ENCODE measurements around the gene CACNA2D3.

The CACNA2D3 gene

GRCh38 chr3:54127499-54128056 lies 5.2 kb downstream of the CACNA2D3 start:
- no peak for DNase-seq

- DNase-seq = no peak
These were observed 8.8 kb downstream of the CACNA2D3 start for GRCh38 chr3:54131026-54131605.

DNA sequence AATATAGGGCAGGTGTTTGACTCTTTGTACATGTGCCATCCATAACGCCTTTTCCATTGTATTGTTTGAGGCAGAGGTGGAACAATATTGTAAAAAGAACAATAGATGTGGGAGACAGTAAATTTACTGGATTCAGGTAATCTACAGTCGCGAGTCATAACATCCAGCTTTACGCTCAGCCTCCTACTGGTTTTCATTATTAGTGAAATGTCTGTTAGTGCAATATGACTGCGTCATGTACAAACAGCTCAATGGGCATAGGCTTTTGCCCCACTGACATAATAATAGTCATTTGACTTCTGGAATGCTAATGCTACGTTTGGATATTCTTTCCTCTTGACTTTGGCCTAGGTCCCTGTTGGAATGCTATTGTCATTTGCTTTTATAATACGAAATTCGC lies 9.5 kb downstream of the CACNA2D3 start:
- no peak for DNase-seq

DNA sequence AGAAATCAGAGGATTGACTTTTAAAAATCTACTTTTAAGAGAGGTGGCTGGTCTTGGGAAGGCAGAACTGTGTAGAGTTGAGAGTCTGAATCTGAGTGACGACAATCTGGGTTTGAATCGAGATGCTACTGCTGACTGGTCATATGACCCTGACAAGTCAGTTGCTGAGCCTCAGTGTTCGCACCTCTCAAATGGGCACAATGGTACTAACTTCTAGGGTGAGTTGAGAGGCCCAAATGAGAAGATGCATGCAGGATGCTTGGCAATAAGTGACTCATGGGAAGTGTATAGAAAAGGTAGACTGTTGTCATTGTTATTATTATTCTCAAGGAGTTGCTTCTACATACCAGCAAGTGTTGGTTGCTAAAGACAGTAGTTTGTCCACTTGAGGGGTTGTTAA lies 10.3 kb downstream of the CACNA2D3 start:
- DNase-seq = no peak

DNA sequence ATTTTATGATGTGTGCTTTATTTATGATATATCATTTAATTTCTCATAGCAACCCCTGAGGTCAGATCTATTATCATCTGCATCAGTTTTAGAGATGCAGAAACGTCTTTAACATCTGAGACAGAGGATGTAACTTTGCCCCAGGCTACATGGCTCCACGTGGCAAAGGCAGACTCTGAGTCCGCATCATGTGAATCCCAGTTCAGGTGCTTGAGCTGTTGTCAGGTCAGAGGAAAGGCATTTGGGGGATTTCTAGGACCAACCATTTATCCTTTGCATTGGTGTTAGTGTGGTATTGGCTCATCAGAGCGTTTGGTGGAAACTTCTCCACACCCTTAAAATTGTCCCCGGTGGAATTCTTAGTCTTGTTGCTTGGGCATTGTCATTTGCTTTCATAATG lies 10.8 kb downstream of the CACNA2D3 start:
- DNase-seq = no peak

DNA sequence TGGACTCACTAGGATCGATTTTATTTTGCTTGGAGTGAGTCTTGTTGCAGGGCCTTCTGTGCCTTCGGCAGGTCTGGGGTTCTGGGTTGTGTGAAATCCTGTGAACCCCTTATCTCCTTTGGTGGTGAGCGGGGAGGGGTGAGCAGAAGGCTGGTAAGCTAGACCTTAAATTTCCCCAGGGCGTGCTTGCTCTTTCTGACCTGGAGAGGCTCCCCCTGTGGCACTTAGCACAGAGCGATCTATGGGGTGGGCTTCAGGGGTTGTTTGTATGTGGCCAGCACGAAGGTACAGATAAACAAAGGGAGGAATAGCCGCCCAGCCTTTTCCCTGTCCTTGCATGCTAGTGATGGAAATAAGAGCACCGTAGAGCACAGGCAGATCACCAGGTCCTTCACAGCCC lies 11.8 kb downstream of the CACNA2D3 start:
- no peak for DNase-seq

GRCh38 chr3:54134713-54135112 lies 12.4 kb downstream of the CACNA2D3 start:
- no peak for DNase-seq

DNA sequence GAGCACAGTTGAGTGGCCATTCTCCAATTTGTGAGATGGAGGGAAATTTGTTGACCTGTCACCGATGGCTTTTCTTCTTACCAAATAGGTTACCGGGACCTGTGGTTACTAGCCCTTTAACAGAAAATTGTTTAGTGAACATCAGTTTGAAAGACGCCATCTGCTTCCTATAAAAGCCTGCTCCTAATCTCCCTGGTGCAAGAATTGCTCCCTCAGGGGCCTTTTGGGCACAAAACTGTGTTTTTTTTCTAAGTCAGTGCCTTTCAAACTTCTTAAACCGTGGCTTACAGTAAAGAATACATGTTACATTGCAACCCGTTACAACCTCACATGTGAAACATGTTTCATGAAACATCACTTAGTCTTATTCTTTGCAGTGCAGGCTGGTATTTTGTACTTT lies 15.0 kb downstream of the CACNA2D3 start:
- DNase-seq = no peak

DNA sequence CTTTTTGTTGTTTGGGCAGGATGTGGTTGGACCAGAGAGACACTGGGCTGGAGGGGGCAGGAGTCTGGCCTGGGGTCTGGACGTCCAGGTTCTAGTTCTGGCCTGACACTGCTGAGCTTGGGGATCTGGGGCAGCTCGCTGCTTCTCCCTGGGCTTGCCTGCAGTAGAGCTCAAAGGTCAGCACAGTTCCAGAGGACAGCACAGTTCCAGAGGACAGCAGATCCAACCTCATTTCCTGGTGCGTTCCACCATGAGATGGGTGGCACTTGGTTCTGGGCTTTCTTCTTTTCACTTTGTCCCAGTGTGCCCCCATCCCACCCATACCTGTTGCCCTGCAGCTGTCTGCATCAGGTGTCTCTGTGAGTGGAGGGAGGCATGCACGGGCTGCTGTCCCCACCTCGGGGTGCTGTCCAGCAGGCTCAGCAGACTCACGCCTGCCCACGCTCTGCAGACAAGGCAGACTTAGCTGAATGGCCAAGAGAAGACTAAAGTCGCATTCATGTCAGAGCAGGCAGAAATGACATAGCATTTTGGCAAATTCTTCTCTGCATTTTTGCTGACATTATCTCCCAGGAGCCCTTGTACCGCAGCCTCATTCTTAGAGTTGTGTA lies 16.7 kb downstream of the CACNA2D3 start:
- no peak for DNase-seq

DNA sequence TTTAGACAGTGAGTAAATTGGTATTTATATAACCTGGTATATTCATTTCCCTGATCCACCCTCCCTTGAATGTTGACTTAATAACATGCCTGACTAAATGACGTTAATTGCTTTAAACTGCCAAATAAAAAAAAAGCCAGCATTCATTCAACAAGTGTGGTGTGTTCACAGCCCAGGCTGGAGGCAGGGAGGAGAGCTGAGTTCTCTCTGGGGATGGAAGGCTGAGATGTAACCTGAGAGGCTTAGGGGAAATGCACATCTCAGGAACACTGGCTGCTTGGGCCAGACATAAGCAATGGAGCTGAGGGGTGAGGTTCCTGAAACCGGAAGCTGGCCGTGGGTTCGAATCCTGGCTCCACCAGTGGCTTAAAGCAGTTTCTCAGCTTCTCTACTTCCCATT lies 17.3 kb downstream of the CACNA2D3 start:
- no peak for DNase-seq

DNA sequence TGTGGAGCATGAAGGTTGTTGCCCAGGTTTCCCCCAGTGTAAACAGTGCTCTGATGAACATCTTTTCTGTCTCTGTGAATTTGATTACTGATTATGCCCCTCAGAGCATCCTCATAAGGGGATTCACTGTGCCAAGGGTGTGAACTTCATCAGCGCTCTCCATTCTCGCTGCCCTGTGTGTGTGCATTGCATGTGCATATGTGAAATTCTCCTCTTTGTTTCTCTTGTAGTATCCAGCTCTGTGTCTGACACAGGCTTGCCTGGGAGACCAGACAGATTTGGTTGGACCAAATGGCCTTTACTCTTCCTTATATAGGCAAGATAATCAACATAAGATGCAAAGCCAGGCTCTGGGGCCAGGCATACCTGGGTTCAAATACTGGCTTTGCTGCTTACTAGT lies 21.9 kb downstream of the CACNA2D3 start:
- DNase-seq = no peak

- DNase-seq = no peak
These were observed 24.3 kb downstream of the CACNA2D3 start for GRCh38 chr3:54146506-54147239.

DNA sequence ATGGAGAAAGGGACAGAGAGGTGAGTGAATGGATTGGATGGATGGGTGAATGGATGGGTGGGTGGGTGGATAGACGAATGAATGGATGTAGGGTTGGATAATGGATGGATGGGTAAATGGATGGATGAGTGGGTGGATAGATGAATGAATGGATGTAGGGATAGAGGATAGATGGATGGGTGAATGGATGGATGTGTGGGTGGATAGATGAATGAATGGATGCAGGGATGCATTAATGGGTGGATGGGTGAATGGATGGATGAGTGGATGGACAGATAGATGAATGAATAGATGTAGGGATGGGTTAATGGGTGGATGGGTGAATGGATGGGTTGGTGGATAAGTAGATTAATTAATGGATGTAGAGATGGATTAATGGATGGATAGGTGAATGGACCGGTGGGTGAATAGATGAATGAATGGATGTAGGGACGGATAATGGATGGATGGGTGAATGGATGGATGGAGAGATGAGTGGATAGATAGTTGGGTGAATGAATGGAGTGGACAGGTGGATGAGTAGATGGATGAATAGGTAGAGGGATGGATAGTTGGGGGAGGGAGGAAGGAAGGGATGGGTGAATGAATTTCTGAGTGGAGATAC lies 28.6 kb downstream of the CACNA2D3 start:
- DNase-seq = no peak

DNA sequence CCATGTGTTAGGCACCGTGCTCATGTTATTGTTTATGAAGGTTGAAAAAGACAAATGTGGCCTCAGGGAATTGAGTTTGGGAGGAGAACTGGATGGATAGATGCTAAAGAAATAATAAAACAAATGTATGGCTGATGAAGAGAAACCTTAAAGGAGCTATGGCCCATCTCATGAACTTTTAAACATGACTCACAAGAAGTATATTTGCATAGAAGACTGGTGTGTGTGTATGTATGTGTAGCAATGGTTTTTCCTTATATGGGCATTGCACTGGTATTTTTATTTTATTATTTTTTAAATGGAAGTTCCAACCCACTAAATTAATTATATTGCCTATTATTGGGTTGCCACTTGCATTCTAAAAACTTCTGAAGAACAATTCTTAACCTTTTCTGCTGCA lies 31.1 kb downstream of the CACNA2D3 start:
- no peak for DNase-seq

- no peak for DNase-seq
These were observed 35.5 kb downstream of the CACNA2D3 start for GRCh38 chr3:54157860-54158259.

GRCh38 chr3:54159917-54160316 lies 37.6 kb downstream of the CACNA2D3 start:
- DNase-seq = no peak

- no peak for DNase-seq
These were observed 41.1 kb downstream of the CACNA2D3 start for GRCh38 chr3:54163441-54163840.

DNA sequence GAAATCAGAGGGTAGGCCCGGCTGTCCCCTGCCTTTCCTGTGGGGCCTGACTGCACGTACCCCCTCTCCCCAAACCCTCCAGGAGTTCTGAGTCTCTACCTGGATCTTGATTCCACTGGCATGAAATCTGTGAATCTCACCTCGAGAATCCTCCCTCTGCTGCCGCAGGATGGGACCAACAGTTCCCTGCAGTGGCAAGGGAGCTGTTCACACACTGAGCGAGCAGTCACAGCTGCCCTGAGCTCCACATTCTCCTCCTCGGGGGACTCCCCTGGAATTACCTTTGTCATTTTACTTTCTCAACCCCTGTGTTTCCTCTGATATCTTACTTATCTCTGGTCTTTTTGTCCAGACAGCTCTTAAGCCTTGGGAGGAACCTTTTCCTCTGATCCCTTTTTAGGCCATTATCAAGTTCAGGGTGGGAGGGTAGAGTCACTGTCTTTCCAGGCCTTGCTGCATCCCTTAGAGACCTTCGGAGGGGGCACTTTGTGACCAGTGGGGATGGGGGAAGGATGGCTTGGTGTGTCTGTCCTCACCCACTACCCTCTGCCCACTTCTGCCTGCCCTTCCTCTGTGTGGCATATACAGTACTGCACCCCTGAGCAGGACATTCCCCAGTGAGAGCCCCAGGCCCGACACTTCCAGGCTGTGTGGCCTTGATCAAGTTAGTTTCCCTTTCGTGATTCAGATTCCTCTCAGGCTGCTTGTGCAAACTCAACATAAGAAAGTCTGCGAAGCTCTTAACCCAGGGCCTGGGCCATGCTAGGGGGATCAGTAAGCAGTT lies 42.0 kb downstream of the CACNA2D3 start:
- no peak for DNase-seq

GRCh38 chr3:54165865-54166264 lies 43.5 kb downstream of the CACNA2D3 start:
- no peak for DNase-seq

DNA sequence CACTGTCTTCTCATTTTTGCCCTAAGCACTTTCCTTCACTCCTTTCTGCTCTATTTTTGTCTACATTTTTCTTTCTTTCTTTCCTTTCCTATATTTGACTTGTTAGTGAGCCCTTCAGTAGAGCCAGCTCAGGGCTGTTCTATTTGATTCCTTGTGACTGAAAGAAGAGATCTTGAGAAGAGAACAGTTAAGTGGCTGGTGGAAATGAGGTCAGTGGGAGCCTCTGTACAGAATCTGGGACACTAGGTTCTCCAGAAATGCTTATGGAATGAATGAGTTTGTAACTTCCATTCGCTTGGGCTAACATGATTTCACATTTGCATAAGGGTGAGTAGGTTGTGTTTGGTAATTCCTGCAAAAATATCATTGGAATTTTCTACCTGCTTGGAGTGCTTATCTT lies 45.6 kb downstream of the CACNA2D3 start:
- no peak for DNase-seq

DNA sequence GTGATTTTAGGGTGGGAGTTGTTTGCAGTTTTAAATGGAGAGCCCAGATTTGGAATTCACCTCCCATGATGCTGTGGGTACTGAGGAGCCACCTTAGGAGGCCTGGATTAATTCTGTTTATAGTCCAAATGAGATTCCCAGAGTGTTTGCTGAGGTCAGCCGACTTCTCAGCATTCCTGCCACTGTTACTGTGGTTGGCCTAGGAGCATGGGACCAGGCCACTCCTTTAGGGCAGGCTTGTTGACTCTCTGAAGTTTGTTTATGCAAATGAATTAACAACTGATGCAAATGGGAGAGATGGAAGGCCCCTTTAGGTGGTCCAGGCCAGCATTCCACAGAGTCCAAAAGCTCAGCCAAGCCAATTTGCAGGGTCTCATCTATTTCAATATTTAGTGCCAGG lies 46.1 kb downstream of the CACNA2D3 start:
- DNase-seq = no peak

GRCh38 chr3:54169524-54169923 lies 47.2 kb downstream of the CACNA2D3 start:
- DNase-seq = no peak

DNA sequence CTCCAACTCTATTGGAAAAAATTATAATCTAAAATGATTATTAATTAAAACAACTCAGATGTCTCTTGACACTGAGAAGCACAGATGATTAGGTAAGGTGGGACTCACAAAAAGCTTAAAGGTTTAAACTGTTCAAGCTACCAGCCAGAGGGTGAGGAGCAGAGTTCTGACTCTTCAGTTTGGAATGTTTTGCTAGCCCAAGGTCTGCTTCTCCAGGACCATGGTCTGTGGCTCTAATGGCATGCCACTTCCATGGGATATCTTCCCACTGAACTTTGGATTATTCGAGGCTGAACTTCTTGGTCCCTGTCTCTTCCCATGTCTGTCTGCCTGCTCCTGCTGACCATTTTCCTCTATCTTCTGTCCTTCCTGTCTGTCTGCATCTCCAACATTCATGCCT lies 49.2 kb downstream of the CACNA2D3 start:
- no peak for DNase-seq

All from SIG-M5 (cell line).